GM11168 (cell line): ENCODE results near the gene NAA40.
"Not testable (repeated sequence)": the region's sequence is repeated elsewhere in the genome, so short reads cannot be mapped to it uniquely, and the experiment has no call there.

Experiments used
- in situ Hi-C: fragments of 300-500 bp; cut with MboI; formaldehyde crosslinking; loops from one replicate; pipeline ENCODE4 v1.12.0; 2022; ENCODE audit warnings: low sequenced_read_pairs; ENCODE audit not compliant: unreplicated experiment

The NAA40 gene

GRCh38 chr11:63933459-63933858 is 5.3 kb upstream of the NAA40 start:
- in situ Hi-C loops, result no loop called here

- in situ Hi-C loops, result no loop called here
Measured at GRCh38 chr11:63937713-63938478, 906 bp upstream of the NAA40 start.

- in situ Hi-C loops, result no loop called here
Measured at GRCh38 chr11:63939397-63939891, 642 bp downstream of the NAA40 start.

GRCh38 chr11:63940786-63941185 is 2.0 kb downstream of the NAA40 start:
- in situ Hi-C loops, result no loop called here

- in situ Hi-C loops, result no loop called here
Measured at GRCh38 chr11:63941901-63942300, 3.1 kb downstream of the NAA40 start.

- in situ Hi-C loops, result no loop called here
Measured at GRCh38 chr11:63942803-63943202, 4.0 kb downstream of the NAA40 start.

GRCh38 chr11:63944987-63945386 is 6.2 kb downstream of the NAA40 start:
- in situ Hi-C loops, result no loop called here

- in situ Hi-C loops, result no loop called here
Measured at GRCh38 chr11:63945477-63946163, 6.8 kb downstream of the NAA40 start.

- in situ Hi-C loops, result no loop called here
Measured at GRCh38 chr11:63951779-63952536, 13.2 kb downstream of the NAA40 start.

GRCh38 chr11:63952570-63952969 is 13.8 kb downstream of the NAA40 start:
- in situ Hi-C loops, result no loop called here

- in situ Hi-C loops, result no loop called here
Measured at GRCh38 chr11:63958008-63958407, 19.2 kb downstream of the NAA40 start.

GRCh38 chr11:63961608-63962412 is 23.0 kb downstream of the NAA40 start:
- in situ Hi-C loops, result no loop called here

- in situ Hi-C loops, result not testable (repeated sequence)
Measured at GRCh38 chr11:63963895-63964294, 25.1 kb downstream of the NAA40 start.

GRCh38 chr11:63966444-63966843 is 27.6 kb downstream of the NAA40 start:
- in situ Hi-C loops, result no loop called here

GRCh38 chr11:63969461-63969860 is 30.7 kb downstream of the NAA40 start:
- in situ Hi-C loops, result no loop called here

GRCh38 chr11:63970902-63971301 is 32.1 kb downstream of the NAA40 start:
- in situ Hi-C loops, result no loop called here

GRCh38 chr11:63973912-63974258 is 35.1 kb downstream of the NAA40 start:
- in situ Hi-C loops, result not testable (repeated sequence)

GRCh38 chr11:63974259-63975143 is 35.7 kb downstream of the NAA40 start, which contains the start of gene COX8A:
TSS of gene COX8A (plus strand) at chr11:63974620. CDS start at chr11:63974681, 61 bp downstream.
- in situ Hi-C loops, result no loop called here
